H1 (cell line): ENCODE results near the gene SLC22A23. TPM values are rescaled to one million over a fixed set of nuclear protein-coding genes. Genes with fewer than 3 reads are reported as not detected.

Source experiments
- ATF3 ChIP-seq: IDR thresholded peaks from 2 replicates; pipeline ENCODE4 v1.6.1; 2011; ENCODE audit warnings: low read depth, mild to moderate bottlenecking, low read length; ENCODE audit not compliant: insufficient read depth
- CBX5 ChIP-seq: fragments of 300-800, 300-1000 bp; sonication (generic); IDR thresholded peaks from 2 replicates; pipeline ENCODE4 v1.7.1; 2016; ENCODE audit warnings: antibody characterized with exemption, low read length, low read depth
- CHD2 ChIP-seq: IDR thresholded peaks from 2 replicates; pipeline ENCODE4 v1.6.1; 2012; ENCODE audit warnings: low read length, improper control_type of control experiment
- CTBP2 ChIP-seq: IDR thresholded peaks from 2 replicates; pipeline ENCODE4 v1.7.0; 2011; ENCODE audit warnings: borderline replicate concordance, mild to moderate bottlenecking, moderate library complexity, mixed read lengths, low read length; ENCODE audit not compliant: insufficient read depth, insufficient read length
- HDAC2 ChIP-seq, 2 experiments: fragments of 300-600 bp in 1 of 2; sonication (generic) in 1 of 2; IDR thresholded peaks; 2 replicates each; pipeline ENCODE4 v1.6.1; 2011 to 2012; ENCODE audit warnings: low read depth in 2 of 2, low read length in 2 of 2, mild to moderate bottlenecking in 2 of 2, moderate library complexity in 2 of 2, borderline replicate concordance in 1 of 2, inconsistent platforms in 1 of 2
- RFX5 ChIP-seq: IDR thresholded peaks from 2 replicates; pipeline ENCODE4 v1.6.1; 2011; ENCODE audit warnings: low read depth, low read length, improper control_type of control experiment, borderline replicate concordance
- TCF12 ChIP-seq: IDR thresholded peaks from 2 replicates; pipeline ENCODE4 v1.6.1; 2011; ENCODE audit warnings: low read depth, mild to moderate bottlenecking, low read length
- TEAD4 ChIP-seq: IDR thresholded peaks from 2 replicates; pipeline ENCODE4 v1.6.1; 2012; ENCODE audit warnings: low read depth, low read length, inconsistent platforms, mixed read lengths
- USF2 ChIP-seq: IDR thresholded peaks from 2 replicates; pipeline ENCODE4 v1.6.1; 2011; ENCODE audit warnings: low read length, improper control_type of control experiment
- polyA plus RNA-seq, 7 experiments: library from polyadenylated mRNA; depleted of rRNA in 3 of 7; stranded (reverse) in 5 of 7; unstranded in 2 of 7; fragments of >200 nt in 5 of 7; fragments of 200-250 nt in 2 of 7; gene quantifications; 1 replicate in 5 of 7; 2 replicates in 1 of 7; 4 replicates in 1 of 7; pipeline versions ENCODE4 v1.2.1 to v1.2.3, GENCODE V29; 2011 to 2013; ENCODE audit warnings: missing spikeins in 2 of 7, mixed read lengths in 2 of 7
- total RNA-seq: library from RNA; stranded (reverse); fragmentation: NEBNext Ultra II Directional; extraction: Animal tissue kit (Norgen Biotek cat#: 25700); gene quantifications from 2 replicates; pipeline ENCODE4 v1.2.1, GENCODE V29; 2021

SLC22A23 gene
- total and polyA plus RNA-seq, 2 of the 8 experiments (the other 6 are each of a cell fraction or from before 2014, with no cell fraction given): 9.9 to 38.4 TPM

GRCh38 chr6:3326981-3327380 is 129.9 kb downstream of the SLC22A23 start (continued):
- TF ChIP-seq USF2 (no peak), TEAD4 (no peak), RFX5 (no peak), CHD2 (no peak), HDAC2 (IDR thresholded peaks at IDR 0.05; ENCODE audit: borderline replicate concordance in 1 of 2, low read depth in 2 of 2, low read length in 2 of 2) (no peak), TCF12 (no peak), CTBP2 (no peak), CBX5 (no peak), ATF3 (no peak)
